NCI-H748 (cell line): ENCODE data around the gene PSME3IP1.

ENCODE experiments used
- DNase-seq: peaks from one replicate; lab custom pipeline; 2025; ENCODE audit not compliant: unreplicated experiment; lab: John Stamatoyannopoulos, UW

PSME3IP1 gene

DNA sequence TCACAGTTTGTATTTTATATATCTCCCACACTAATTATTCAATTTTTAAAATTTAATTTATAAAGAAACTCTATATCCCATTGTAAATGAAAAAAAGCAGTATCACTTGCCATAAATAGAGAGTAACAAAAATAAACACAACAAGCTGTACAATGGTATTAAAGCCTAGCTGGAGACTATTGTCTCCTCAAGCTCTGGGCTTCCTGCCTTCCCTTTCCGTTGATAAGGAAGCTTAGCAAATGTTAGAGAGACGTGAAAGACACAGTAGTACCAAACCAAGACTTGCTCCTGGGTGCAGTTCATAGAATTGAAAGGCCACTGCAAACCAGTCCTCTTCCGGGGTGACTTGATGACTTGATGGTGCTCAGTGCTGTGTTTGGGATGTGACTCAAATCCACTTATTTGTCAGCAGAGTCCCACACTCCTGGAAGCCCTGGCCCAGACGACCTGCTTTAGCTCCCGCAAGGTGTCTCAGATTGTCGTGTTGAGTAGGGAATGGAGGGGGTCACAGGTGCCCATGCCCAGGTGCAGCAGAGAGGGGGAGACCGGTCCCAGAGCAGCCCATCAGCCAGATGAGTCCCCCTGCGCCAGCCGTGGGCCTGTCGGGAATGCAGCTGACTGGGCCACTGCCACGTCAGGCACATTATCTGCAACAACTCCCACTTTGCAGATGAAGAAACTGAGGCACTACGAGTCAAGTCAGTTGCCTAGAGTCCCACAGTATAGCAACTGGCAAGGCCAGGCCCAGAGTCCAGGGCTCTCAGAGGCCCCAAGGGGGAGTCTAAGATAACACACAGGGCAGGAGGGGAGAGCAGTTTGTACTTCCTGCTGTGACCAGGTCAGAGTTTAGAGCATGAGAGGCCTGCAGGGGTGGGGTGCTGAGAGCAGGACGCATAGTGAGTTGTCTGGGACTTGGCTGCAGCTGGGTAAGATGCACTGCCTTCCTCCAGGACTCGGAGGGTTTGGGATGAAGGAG, 40.5 kb downstream of the PSME3IP1 start:
- no peak for DNase-seq

DNA sequence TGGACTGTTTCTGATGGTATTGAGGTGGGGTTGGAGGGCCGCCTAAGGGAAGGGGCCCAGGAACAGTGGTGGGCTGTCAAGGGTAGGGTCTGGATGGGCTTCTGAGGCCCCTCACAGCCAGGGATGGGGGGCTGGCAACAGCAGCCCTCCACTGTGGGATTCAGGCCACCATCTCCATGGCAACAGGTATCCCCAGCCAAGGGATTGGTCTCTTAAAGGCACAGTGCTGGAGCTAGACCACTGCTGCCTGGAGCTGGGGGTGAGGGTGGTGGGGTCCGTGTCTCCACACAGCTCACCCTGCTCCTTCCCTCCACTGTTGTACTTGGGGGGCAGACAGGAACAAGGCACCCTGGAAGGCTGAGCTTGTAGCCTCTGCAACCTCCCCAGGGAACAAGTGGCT, 41.8 kb downstream of the PSME3IP1 start:
- DNase-seq = no peak

DNA sequence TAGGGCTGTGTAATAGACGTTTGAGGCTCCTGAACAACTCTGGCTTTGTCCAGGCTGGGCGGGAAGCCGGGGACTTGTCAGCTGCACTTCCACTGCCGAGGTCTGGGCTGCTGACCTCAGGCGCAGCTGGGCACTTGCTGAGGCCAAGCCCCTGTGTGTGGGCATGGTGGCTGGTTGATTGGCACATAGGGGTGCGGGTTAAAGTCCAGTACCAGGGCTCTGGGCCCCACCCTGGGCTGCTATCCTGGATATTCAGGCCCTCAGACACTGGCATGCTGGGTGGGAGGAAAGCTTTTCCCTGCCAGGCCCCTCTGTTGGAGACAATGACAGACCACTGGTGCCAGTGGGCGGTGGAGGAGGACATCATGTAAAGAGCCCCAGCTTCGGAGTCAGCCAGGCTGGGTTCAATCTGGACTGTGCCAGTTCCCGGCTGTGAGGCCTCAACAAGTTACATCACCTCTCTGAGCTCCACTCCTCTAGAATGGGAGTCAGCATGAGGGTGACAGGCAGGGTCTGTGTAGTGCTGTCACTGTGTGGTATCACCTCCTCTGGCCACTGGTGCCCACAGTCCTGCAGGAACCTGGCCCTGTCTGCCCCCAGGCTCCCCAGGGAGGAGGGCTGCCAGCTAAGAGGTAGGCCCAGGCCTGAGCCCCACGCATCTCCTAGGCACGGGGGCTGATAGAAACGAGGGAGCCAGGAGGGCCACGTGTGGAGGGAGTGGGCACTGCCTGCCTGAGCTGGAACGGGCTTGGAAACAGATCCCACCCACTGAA, 42.5 kb downstream of the PSME3IP1 start:
- DNase-seq = no peak

DNA sequence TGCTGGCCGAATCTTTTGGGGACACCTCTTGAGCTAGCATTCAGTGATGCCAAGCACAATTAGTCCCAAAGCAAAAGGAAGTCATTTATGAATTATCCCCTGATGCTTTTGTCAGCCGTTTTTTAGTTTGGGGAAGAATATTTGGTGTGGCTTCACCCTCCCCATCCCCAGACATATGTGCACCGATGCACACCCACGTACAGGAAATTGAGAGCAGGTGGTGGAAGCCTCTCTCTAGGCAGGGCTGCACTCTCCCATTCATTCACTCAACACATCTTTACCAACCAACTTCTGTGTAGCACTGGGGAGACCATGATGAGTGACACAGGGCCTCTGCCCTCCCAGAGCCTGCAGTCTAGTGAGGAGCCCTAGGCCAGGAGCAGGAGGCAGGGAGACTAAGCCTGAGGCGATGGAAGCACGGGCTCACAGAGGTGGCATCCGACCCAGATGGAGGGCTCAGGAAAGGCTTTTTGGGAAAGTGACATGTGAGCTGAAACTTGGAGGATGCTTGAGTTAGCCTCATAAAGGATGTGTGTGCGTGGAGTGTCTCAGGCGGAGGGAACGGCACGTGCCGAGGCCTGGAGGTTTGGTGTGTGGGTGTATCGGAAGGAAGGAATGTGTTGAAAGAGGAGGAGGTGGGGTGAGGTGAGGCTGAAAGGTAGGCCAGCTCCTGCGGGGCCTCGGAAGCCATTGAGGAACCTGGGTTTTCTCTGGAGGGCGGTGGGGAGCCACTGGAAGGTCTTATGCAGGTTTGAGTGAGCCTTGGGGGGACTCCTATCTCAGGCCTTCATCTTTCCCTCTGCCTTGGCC, 43.8 kb downstream of the PSME3IP1 start:
- no peak for DNase-seq

DNA sequence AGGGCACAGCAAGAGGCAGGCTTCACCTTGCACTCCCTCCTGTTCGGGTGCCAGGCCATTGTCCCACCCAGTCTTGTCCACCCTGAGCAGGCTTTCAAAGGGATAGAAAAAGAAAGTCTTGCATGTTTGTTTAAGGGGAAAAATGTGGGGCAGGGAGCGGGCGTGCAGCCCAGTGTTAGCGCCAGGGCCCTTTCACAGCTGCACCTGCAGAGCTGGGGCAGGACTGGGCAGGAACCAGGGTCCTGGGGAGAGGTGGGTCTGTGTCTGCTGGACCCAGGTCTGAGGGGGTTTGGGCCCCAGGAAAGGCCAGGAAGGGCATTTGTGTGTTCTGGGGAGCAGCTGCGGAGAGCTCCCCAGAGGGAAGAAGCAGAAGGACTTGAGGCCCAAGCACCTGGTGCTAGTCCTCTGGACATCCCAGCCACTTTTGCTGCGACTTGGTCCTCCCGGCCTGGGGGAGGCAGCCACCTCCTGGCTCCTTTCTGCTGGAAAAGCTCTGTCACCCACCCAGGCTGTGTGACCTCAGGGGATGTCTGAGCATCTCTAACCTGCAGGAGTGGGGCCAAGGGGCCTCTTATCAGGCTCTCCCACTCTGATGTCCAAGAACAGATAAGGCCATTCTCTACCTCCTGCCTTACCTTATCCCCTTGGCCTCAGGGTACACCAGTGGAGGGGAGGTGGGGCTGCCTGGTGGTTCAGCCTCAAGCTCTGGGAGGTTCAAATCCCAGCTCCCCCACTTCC, 44.7 kb downstream of the PSME3IP1 start:
- no peak for DNase-seq

DNA sequence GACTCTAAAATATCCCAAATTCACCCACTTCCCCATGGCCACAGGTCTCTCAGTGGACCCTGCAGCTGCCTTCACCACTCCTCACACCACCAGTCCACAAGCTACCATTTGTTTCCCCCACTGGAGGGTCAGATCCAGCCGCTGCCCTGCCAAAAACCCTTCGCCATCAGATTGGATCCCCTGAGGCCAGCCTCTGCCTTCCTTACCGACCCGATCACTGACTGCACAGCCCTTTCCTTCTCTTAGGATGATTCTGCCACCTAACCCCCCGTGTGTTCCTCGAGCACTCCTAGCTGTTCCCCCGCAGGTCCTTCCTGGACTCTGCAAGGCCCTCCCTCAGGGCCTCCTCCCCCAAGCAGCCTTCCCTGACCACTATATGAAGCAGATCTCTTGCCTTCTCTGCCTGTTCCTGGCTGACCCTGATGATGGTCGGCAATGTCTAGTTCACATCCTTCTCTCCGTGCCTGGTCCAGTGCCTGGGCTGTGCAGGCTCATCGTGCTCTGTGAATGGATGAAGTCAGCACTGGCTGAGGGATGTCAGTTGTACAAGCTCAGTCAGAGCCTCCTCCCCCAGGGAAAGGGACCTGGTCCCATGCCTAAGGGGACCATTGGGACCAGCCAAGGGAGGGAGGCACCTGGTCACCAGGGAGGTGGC, 47.4 kb downstream of the PSME3IP1 start:
- DNase-seq = no peak

DNA sequence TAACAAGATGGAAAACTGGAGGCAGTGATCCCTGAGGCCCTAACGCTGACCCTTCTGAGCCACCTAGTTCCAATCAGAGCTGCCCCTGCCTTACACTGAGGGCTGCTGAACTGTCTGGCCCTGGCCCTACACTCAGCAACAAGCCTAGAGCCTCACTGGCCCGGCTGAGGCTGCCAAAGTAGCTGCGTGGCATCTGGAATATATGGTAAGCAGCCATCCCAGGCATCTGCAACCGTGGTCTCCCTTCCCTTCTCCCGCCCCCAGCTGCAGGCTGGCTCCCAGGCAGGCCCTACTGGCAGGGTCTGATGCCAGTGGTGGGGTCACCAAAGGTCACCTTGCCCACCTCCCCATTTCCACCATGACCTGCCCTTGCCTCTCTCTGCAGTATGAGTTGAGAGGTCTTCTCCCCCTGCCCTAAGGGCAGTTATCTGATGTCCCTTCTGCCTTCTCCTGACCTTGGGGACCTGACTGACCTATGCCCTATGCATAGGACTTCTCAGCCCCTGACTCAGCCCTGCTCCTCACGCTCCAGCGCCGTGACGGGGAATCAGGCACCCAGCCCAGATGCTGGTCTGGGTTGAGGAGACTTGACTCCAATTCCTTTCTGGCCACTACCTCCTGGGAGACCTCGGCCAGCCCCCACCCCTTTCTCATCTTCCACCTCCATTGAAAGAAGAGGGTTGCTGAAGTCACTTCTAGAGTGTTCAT, 48.1 kb downstream of the PSME3IP1 start:
- no peak for DNase-seq

DNA sequence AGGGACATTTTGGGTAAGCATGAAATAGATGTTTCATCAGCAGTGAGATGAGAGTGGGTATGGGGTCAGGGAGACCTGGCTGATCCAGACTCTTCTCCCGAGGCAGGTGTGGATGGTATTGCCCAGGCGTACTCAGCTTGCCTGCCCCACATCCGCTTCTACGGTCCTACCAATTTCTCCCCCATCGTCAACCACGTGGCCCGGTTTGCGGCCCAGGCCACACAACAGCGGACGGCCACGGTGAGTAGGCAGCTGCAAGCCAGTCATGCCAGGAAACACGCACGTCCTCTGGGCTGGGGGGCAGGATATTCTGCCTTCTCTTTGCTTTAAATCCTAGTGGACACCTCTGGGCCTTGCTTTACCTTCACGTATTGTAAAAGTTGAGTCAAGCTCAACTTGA, 48.8 kb downstream of the PSME3IP1 start:
- no peak for DNase-seq

DNA sequence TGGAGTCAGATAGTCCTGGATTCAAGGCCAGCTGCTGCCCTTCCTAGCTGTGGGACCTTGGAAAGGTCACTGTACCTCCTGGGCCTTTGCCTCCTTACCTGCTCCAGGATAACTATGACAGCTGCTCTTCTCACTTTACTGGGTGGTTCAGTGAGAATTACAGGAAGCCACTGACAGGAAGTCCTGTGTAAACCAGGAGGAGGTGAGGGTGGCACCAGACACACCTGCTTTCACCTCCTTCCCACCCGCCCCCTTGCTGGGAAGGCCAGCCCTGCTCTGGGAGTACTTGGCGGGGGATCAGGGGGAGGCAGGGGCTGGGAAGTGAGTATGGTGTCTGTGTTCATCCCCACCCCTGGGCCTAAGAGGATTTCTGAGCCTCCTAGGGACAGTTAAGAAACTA, 50.9 kb downstream of the PSME3IP1 start:
- no peak for DNase-seq

DNA sequence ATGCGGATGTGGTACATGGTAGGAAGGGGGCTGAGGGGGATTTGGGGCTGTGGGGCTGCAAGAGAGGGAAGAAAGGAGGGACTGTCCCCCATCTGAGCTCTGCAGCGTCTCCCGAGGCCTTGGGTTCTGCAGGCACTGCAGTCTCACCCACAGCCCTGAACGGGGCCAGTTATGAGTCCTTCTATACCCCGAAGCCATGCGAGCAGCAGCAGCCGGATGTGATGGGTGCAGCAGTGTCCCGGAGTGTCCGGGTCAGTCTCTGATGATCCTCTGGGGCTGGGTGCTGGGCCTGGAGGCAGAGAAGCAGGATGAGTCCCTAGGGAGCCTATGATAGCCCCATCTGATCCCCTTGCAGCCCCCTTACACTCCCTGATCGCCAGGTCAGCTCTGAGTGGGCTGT, 52.0 kb downstream of the PSME3IP1 start:
- DNase-seq = no peak

DNA sequence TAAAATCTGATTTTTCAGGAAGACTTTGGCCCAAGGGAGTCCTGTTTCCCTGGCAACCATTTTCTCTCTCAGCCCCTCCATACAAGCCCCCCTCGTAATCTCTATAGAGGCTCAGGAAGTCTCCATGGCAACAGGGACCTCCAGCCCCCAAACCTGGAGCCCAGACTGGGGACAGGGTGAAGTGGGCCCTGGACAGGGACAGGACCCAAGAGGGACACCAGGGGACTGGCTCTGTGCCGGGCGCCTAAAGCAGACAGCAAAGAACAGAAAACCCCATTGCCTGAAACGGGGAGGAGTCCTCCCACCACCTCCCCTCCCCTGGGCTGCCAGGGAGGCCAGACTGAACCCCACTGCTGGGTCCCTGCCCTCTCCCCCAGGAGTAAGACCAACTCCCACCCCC, 52.8 kb downstream of the PSME3IP1 start:
- no peak for DNase-seq

DNA sequence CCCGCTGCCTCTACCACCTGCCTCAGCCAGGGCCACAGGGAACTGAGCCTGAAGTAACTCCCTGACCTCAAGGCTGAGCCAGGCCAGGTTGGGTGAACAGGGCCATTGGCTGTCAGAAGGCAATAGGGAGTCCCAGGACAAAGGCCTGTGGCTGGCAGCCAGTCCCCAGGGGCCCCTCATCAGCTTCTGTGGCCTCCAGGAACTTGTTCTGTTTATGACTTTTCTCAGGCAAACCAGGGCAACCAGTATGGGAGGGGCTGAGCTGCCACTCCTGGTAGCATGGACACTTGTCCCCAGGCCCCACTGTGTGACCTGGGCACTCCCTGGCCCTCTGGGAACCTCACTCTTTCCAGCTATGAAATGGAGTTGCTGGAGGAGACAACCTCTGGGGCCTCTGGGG, 53.4 kb downstream of the PSME3IP1 start:
- no peak for DNase-seq

DNA sequence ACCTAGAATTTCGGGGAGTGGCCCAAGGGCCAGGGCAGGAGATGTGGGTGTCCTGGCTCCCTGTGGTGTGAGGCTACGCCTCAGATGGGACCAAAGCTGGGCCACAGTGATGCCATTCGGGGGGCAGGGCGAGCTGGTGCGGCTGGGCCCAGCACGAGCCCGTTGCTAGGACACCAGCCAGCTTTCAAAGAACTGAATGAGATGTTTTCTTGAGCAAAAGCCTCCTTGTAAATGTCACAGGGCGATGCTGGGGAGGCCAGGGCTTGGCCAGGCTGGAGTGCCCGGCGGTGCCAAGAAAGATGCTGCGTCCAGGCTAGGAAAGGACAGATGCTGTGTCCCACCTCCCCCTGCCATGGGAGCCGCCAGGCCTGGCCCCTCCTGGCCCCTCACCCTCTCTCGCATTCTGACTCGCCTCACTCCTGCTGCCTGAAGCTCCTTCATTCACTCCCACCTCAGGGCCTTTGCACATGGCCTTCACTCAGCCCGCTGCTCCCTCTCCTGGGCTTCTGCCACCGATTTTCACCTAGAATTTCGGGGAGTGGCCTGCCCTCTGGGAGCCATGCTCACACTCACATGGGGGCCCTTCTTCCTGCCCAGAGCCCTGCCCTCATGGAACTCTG, 54.4 kb downstream of the PSME3IP1 start:
- DNase-seq = no peak

DNA sequence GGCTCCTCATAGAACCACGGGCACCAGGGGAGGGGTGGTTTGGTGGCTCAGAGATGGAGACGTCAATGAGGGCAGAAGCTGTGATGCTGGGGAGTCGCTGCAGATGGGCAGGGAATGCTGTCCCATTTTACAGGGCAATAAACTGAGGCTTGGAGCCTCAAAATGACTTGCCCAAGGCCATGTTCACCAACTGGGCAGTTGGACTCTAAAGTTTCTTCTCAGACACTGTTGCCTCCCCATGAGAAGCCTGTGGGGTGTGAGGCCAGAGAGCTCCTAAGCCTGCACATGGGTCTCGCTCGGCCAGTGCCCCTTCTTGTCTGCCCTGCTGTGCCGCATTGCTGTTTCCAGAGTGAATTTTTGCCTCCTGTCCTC, 54.9 kb downstream of the PSME3IP1 start:
- no peak for DNase-seq

DNA sequence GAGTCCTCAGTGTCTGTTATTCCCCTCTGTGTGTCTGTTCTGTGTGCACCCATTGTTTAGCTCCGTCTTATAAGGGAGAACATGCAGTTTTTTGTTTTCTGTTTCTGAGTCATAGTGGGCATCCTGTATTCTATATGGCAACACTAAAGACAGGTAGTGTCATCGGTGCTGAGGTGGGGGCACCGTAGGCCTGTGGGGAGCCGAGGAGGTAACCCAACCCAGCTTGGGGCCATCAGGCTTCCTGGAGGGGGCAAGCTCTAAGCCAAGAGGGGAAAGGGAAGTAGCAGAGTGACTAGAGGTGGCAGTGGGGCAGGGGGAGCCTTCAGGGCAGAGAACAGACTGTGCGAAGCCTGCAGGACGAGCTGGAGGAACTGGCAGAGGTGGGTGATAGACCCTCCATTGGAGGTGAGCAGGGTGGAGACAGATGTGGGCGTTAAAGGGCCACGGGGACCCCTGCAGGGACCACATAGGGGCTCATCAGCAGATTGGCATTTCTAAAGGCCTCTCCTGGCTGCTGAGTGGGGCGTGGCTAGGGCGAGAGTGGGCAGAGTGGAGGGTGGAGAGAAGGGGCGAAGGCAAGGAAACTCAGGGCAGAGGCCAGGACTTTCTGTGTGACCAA, 57.0 kb downstream of the PSME3IP1 start:
- no peak for DNase-seq

DNA sequence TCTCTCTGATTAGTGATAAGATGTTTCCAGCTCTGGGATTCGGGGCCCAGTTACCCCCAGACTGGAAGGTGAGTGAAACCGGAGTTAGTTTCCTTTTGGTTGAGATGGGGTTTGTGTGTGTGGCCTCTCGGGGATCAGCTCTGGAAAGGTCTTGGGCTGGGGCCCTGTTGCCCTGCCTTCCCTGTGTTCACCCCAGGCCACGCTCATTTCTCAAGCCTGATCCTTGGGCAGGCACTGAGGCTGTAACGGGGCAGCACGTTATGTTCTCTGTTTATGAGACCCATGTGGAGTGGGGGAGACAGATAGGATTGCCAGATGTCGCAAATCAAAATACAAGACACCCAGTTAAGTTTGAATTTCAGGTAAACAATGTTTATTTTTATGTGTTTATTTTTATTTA, 58.0 kb downstream of the PSME3IP1 start:
- no peak for DNase-seq

DNA sequence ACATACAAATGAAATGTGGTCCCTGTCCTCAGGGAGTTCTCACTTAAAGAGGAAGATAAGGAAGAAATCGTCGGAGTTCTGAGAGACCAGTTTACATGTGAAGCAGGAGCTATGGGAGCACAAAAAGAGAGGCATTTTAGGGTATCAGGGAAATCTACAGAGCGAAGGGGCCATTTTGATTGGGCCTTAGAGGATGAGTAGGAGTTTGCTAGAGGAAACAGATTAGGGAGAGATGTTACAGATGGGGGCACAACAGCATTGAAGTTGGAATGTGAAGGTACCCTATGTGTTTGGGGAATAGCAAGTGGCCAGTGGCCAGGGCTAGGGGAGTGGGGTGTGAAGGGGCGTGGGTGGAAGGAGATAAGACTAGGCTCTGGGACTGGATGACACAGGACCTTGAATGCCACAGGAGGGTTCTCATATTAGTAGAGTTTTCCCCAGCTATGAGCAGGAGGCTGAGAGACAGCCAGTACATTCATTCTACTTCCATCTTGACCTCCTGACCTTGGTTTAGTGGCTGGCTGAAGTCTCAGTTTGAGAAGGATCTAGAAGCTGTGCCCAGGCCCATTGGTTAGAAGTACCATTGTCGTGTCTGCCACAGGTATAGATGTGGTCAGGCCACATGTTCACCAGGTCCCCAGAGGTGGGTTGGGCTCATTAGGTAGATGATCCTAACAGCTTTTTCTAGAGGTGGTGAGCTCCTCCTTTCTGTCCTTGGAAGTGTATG, 58.6 kb downstream of the PSME3IP1 start:
- DNase-seq = no peak

DNA sequence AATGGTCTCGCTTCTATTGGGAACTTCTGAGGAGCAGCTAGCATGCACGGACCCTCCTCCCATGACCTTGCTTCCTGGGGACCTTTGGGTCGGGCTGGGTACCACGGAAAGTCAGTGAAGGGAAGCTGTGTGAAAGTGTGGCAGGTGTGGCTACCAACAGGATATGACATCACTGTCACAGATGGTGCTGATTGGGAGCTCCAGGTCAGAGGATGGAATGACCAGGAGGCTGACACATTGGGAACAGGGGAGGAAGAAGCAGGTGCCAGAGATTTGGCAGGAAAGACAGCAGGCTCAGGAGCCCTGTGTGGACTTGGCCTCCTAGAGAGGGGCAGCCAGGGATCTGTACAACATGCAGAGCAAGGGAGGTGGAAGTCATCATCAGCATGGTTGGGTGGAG, 59.4 kb downstream of the PSME3IP1 start:
- DNase-seq = no peak
